ENCODE results near the gene CHST8.

CHST8 gene

GRCh38 chr19:33640773-33641172 lies 19.0 kb downstream of the CHST8 start:
- DNase-seq (ENCODE audit: low read depth) = no peak
- TF ChIP-seq CTCF (IDR thresholded peaks at IDR 0.05; ENCODE audit: control insufficient read depth, insufficient read depth, low read depth, low read length, missing control alignments) = no peak
- no peak overlapping the region for H3K4me3 ChIP-seq (ENCODE audit: control insufficient read depth, low read depth, low read length)

- no peak for TF ChIP-seq CTCF (IDR thresholded peaks at IDR 0.05; ENCODE audit: control insufficient read depth, insufficient read depth, low read depth, low read length, missing control alignments)
- no peak overlapping the region for H3K4me3 ChIP-seq (ENCODE audit: control insufficient read depth, low read depth, low read length)
- no peak for DNase-seq (ENCODE audit: low read depth)
Measured at GRCh38 chr19:33641261-33641660, 19.5 kb downstream of the CHST8 start.

- no peak overlapping the region for H3K4me3 ChIP-seq (ENCODE audit: control insufficient read depth, low read depth, low read length)
- TF ChIP-seq CTCF (IDR thresholded peaks at IDR 0.05; ENCODE audit: control insufficient read depth, insufficient read depth, low read depth, low read length, missing control alignments) = no peak
- no peak for DNase-seq (ENCODE audit: low read depth)
Measured at GRCh38 chr19:33641956-33642498, 20.3 kb downstream of the CHST8 start.

- no peak overlapping the region for H3K4me3 ChIP-seq (ENCODE audit: control insufficient read depth, low read depth, low read length)
- DNase-seq (ENCODE audit: low read depth) = no peak
- TF ChIP-seq CTCF (IDR thresholded peaks at IDR 0.05; ENCODE audit: control insufficient read depth, insufficient read depth, low read depth, low read length, missing control alignments) = no peak
Measured at GRCh38 chr19:33644284-33644836, 22.6 kb downstream of the CHST8 start.

- no peak overlapping the region for H3K4me3 ChIP-seq (ENCODE audit: control insufficient read depth, low read depth, low read length)
- no peak for DNase-seq (ENCODE audit: low read depth)
- no peak for TF ChIP-seq CTCF (IDR thresholded peaks at IDR 0.05; ENCODE audit: control insufficient read depth, insufficient read depth, low read depth, low read length, missing control alignments)
Measured at GRCh38 chr19:33646306-33646705, 24.6 kb downstream of the CHST8 start.

- no peak for TF ChIP-seq CTCF (IDR thresholded peaks at IDR 0.05; ENCODE audit: control insufficient read depth, insufficient read depth, low read depth, low read length, missing control alignments)
- DNase-seq (ENCODE audit: low read depth) = no peak
- no peak overlapping the region for H3K4me3 ChIP-seq (ENCODE audit: control insufficient read depth, low read depth, low read length)
Measured at GRCh38 chr19:33647146-33647545, 25.4 kb downstream of the CHST8 start.
